Sigmoid colon (tissue), 7 donors: ENCODE data around the gene AAMDC. TPM values are rescaled to one million over a fixed set of nuclear protein-coding genes. Genes with fewer than 3 reads are reported as not detected.

Source experiments
- DNase-seq: peaks from one replicate; pipeline ENCODE4 v3.0.0-alpha.2; 2019
- H3K27ac ChIP-seq, 4 donors: fragments of 200-600 bp; sonication (generic); one replicate each; pipeline ENCODE4 v1.5.1; 2016 to 2019; ENCODE audit warnings: mild to moderate bottlenecking in 1 of 4
- H3K27me3 ChIP-seq, 3 donors: fragments of 200-600 bp; sonication (generic); one replicate each; pipeline ENCODE4 v1.5.1; 2019; ENCODE audit warnings: mild to moderate bottlenecking in 1 of 3
- H3K36me3 ChIP-seq, 4 donors: fragments of 200-600 bp; sonication (generic); one replicate each; pipeline ENCODE4 v1.5.1; 2016 to 2019
- H3K4me1 ChIP-seq, 4 donors: fragments of 200-600 bp; sonication (generic); one replicate each; pipeline ENCODE4 v1.5.1; 2017 to 2019
- H3K4me3 ChIP-seq, 4 donors: fragments of 200-600 bp; sonication (generic); one replicate each; pipeline ENCODE4 v1.5.1; 2017 to 2019; ENCODE audit warnings: mild to moderate bottlenecking in 2 of 4, moderate library complexity in 1 of 4
- H3K9me3 ChIP-seq, 4 donors: fragments of 200-600 bp in 3 of 4; sonication (generic) in 3 of 4; one replicate each; pipeline versions ENCODE4 v1.5.1 to v1.6.1; 2013 to 2019
- EP300 ChIP-seq, 4 donors: sonication (generic); formaldehyde crosslinking; IDR thresholded peaks; one replicate each; pipeline ENCODE4 v1.6.1; 2017; ENCODE audit warnings: antibody characterized with exemption in 4 of 4
- POLR2A ChIP-seq, 2 donors: fragments of 450-650 bp; IDR thresholded peaks; one replicate each; pipeline ENCODE4 v1.6.1; 2016; ENCODE audit warnings: antibody characterized with exemption in 2 of 2, mild to moderate bottlenecking in 2 of 2, moderate library complexity in 2 of 2
- POLR2AphosphoS5 ChIP-seq, 4 donors: sonication (generic); formaldehyde crosslinking; IDR thresholded peaks; one replicate each; pipeline ENCODE4 v1.6.1; 2017; ENCODE audit warnings: antibody characterized with exemption in 4 of 4
- WGBS, 2 donors: extraction: QIAGEN DNeasy Blood & Tissue Kit; methylation state at CpG; one replicate each; pipeline ENCODE4 v1.1.7; 2013; 5-methylcytosine and 5-hydroxymethylcytosine counted together
- intact Hi-C: fragments of 100-400 bp; cut with DNase I; formaldehyde crosslinking; loops from one replicate; pipeline ENCODE4 v1.15.1; 2023
- polyA plus RNA-seq, 3 donors: library from polyadenylated mRNA; stranded (reverse); fragments of 200-250 nt; gene quantifications; one replicate each; pipeline ENCODE4 v1.2.3, GENCODE V29; 2013
- total RNA-seq, 4 donors: library from RNA; depleted of rRNA; stranded (reverse); fragments of >200 nt; gene quantifications; one replicate each; pipeline ENCODE4 v1.1.0, GENCODE V29; 2016
- TF ChIP-seq, protein P1 (sequence below), 4 experiments: fragments of 450-650 bp in 3 of 4; fragments of 200-600 bp in 1 of 4; IDR thresholded peaks; one replicate each; pipeline ENCODE4 v1.5.1; 2016 to 2019; ENCODE audit warnings: antibody characterized with exemption in 4 of 4, mild to moderate bottlenecking in 3 of 4, moderate library complexity in 2 of 4
- donor health status: healthy with polysubstance abuse.
- donor health status: Bipolar disorder and iron deficiency.
- donor health status: healthy.

AAMDC gene
- total and polyA plus RNA-seq, 7 donors: 29.1 to 85.3 (median 46.7) TPM

DNA sequence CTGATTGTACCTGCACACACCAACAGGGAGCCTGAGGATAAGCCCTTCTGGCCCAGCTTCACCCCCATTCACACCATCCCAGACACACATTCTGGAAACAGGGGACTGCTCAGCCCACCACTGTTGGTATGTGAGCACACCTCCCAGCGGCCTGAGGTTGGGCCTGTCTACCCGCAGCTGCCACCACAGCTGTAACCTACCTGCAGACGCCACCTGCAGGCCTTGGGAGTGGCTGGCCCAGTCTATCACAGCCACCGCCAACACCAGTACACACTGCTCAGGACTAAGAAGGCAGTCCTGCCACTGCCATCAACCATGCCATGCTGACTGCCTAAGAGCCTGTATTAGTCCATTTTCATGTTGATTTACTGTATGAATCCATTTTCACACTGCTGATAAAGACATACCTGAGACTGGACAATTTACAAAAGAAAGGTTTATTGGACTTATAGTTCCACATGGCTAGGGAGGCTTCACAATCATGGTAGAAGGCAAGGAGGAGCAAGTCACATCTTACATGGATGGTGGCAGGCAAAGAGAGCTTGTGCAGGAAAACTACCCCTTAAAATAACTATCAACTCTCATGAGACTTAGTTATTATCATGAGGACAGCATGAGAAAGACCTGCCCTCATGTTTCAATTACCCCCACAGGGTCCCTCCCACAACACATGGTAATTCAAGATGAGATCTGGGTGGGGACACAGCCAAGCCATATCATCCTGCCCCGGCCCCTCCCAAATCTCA is 31.0 kb upstream of the AAMDC start:
- no peak for DNase-seq
- Histone ChIP-seq H3K4me3 (no peak overlapping the region), H3K27me3 (no peaks in the 10 kb centered on the region), H3K4me1 (peaks cover 0 to 6% (median 1%) of the 10 kb centered on the region in 4 donors), H3K27ac (no peak overlapping the region), H3K36me3 (no peaks in the 10 kb centered on the region), H3K9me3 (no peaks in the 10 kb centered on the region)
- TF ChIP-seq POLR2A (IDR thresholded peaks at IDR 0.05) (no peak), EP300 (IDR thresholded peaks at IDR 0.05) (no peak), POLR2AphosphoS5 (IDR thresholded peaks at IDR 0.05) (no peak)
- TF ChIP-seq, protein P1, sequence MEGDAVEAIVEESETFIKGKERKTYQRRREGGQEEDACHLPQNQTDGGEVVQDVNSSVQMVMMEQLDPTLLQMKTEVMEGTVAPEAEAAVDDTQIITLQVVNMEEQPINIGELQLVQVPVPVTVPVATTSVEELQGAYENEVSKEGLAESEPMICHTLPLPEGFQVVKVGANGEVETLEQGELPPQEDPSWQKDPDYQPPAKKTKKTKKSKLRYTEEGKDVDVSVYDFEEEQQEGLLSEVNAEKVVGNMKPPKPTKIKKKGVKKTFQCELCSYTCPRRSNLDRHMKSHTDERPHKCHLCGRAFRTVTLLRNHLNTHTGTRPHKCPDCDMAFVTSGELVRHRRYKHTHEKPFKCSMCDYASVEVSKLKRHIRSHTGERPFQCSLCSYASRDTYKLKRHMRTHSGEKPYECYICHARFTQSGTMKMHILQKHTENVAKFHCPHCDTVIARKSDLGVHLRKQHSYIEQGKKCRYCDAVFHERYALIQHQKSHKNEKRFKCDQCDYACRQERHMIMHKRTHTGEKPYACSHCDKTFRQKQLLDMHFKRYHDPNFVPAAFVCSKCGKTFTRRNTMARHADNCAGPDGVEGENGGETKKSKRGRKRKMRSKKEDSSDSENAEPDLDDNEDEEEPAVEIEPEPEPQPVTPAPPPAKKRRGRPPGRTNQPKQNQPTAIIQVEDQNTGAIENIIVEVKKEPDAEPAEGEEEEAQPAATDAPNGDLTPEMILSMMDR (IDR thresholded peaks at IDR 0.05): no peak
- intact Hi-C loops: no loop called here
- WGBS, 2 donors: 97 to 99% methylated on average over 5 of the region's 5 CpGs

DNA sequence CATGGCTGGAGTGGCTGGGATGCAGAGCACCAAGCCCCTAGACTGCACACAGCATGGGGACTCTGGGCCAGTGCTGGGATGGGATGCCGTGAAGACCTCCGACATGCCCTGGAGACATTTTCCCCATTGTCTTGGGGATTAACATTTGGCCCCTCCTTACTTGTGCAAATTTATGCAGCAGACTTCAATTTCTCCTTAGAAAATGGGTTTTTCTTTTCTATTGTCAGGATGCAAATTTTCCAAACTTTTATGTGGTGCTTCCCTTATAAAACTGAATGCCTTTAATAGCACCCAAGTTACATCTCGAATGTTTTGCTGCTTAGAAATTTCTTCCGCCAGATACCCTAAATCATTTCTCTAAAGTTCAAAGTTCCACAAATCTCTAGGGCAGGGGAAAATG is 29.6 kb upstream of the AAMDC start:
- no peak overlapping the region for H3K4me3 ChIP-seq
- no peak for TF ChIP-seq POLR2AphosphoS5 (IDR thresholded peaks at IDR 0.05)
- no peaks in the 10 kb centered on the region for H3K36me3 ChIP-seq
- intact Hi-C loops: no loop called here
- H3K27me3 ChIP-seq: no peaks in the 10 kb centered on the region
- no peak for DNase-seq
- 96 to 97% methylated on average over 4 of the region's 4 CpGs for WGBS, 2 donors
- no peaks in the 10 kb centered on the region for H3K9me3 ChIP-seq
- peaks cover 0 to 11% (median 3%) of the 10 kb centered on the region in 4 donors for H3K4me1 ChIP-seq
- no peak overlapping the region for H3K27ac ChIP-seq

DNA sequence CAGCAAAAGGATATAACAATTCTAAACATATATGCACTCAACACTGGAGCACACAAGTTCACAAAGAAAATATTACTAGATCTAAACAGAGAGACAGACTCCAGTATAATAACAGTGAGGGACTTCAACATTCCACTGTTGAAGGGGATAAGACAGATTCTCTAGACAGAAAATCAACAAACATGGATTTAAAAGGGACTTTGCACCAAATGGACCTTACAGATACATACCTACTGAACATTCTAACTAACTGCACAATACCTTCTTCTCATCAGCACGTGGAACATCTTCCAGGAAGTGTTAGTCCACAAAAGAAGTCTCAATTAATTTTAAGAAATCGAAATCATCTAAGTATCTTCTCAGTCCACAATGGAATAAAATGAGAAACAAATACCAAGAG is 27.0 kb upstream of the AAMDC start:
- peaks cover 0 to 16% (median 4%) of the 10 kb centered on the region in 4 donors for H3K4me1 ChIP-seq
- DNase-seq: no peak
- H3K27ac ChIP-seq: no peak overlapping the region
- WGBS, 2 donors: 94 to 99% methylated on average over 2 of the region's 2 CpGs
- H3K27me3 ChIP-seq: no peaks in the 10 kb centered on the region
- no peak overlapping the region for H3K4me3 ChIP-seq
- H3K36me3 ChIP-seq: no peaks in the 10 kb centered on the region
- intact Hi-C loops: no loop called here
- TF ChIP-seq, protein P1 (IDR thresholded peaks at IDR 0.05): no peak
- TF ChIP-seq POLR2A (IDR thresholded peaks at IDR 0.05): no peak
- H3K9me3 ChIP-seq: no peaks in the 10 kb centered on the region

DNA sequence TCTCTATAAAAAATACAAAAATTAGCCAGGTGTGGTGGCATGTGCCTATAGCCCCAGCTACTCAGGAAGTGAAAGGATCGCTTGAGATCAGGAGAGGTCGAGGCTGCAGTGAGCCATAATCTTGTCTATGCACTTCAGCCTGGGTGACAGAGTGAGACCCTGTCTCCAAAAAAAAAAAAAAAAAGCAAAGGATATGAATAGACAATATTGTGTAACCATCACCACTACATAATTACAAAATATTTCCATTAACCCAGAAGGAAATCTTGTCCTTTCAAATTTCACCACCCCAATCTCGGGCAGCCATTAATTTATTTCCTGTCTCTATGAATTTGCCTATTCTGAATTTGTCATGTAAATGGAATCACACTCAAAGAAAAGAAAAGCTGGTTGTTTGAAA is 21.6 kb upstream of the AAMDC start:
- intact Hi-C loops: no loop called here
- WGBS, 2 donors: 71 to 83% methylated on average over 3 of the region's 3 CpGs
- H3K27ac ChIP-seq: no peak overlapping the region
- H3K27me3 ChIP-seq: no peaks in the 10 kb centered on the region
- DNase-seq: no peak
- H3K9me3 ChIP-seq: no peaks in the 10 kb centered on the region
- H3K4me1 ChIP-seq: peaks cover 0 to 31% (median 14%) of the 10 kb centered on the region in 4 donors
- H3K36me3 ChIP-seq: no peaks in the 10 kb centered on the region
- no peak overlapping the region for H3K4me3 ChIP-seq
- TF ChIP-seq POLR2A (IDR thresholded peaks at IDR 0.05) (no peak), POLR2AphosphoS5 (IDR thresholded peaks at IDR 0.05) (no peak), EP300 (IDR thresholded peaks at IDR 0.05) (no peak)
- TF ChIP-seq, protein P1 (IDR thresholded peaks at IDR 0.05): no peak

- intact Hi-C loops: no loop called here
- no peak overlapping the region for H3K4me3 ChIP-seq
- H3K27me3 ChIP-seq: no peaks in the 10 kb centered on the region
- peaks cover 0 to 29% (median 17%) of the 10 kb centered on the region in 4 donors for H3K4me1 ChIP-seq
- TF ChIP-seq, protein P1 (IDR thresholded peaks at IDR 0.05): no peak
- TF ChIP-seq POLR2A (IDR thresholded peaks at IDR 0.05): no peak
- no peak for TF ChIP-seq POLR2AphosphoS5 (IDR thresholded peaks at IDR 0.05)
- TF ChIP-seq EP300 (IDR thresholded peaks at IDR 0.05): no peak
- no peaks in the 10 kb centered on the region for H3K36me3 ChIP-seq
- H3K27ac ChIP-seq: no peak overlapping the region
- H3K9me3 ChIP-seq: no peaks in the 10 kb centered on the region
- no peak for DNase-seq
These were observed 20.5 kb upstream of the AAMDC start for GRCh38 chr11:77800449-77800848.
